PC-3 (cell line): ENCODE measurements around the gene LIF. TPM values are rescaled to one million over a fixed set of nuclear protein-coding genes. Genes with fewer than 3 reads are reported as not detected.

Experiments used
- ATAC-seq: fragments of 200-7000 bp; cut with Tn5 transposase; 2 replicates; pipeline ENCODE4 v1.9.1; 2020; ENCODE audit warnings: mild to moderate bottlenecking, moderate library complexity
- BruUV-seq: library from RNA; stranded (reverse); fragments of 400-500 nt; replicated peaks from 2 replicates; lab custom pipeline; 2021; lab: Mats Ljungman, UMichigan
- CTCF ChIA-PET: fragments of 300-600 bp; sonication (Branson Sonifier 250); formaldehyde crosslinking; loops from one replicate; lab custom pipeline; 2022; ENCODE audit warnings: antibody characterized with exemption; lab: Charles Lee
- POLR2A ChIA-PET: fragments of 300-600 bp; sonication (Branson Sonifier 250); formaldehyde crosslinking; loops from one replicate; lab custom pipeline; 2022; ENCODE audit warnings: antibody characterized with exemption; ENCODE audit not compliant: unreplicated experiment; lab: Charles Lee
- DNase-seq: peaks from one replicate; pipeline ENCODE4 v3.0.0-alpha.2; 2015
- H2AFZ ChIP-seq: fragments of 300-600 bp; sonication (generic); 2 replicates; pipeline ENCODE4 v1.6.0; 2016; ENCODE audit warnings: antibody characterized with exemption, low read length
- H3F3A ChIP-seq: fragments of 300-600 bp; sonication (generic); one replicate; pipeline ENCODE4 v1.6.0; 2017; ENCODE audit warnings: antibody characterized with exemption, low read length, control low read depth, mild to moderate bottlenecking; ENCODE audit not compliant: unreplicated experiment
- H3K27ac ChIP-seq: fragments of 300-600 bp; sonication (generic); 2 replicates; pipeline ENCODE4 v1.5.1; 2016; ENCODE audit warnings: mild to moderate bottlenecking, low read length
- H3K27me3 ChIP-seq: fragments of 300-600 bp; sonication (generic); 2 replicates; pipeline ENCODE4 v1.6.1; 2016; ENCODE audit warnings: low read length, mixed read lengths
- H3K36me3 ChIP-seq: fragments of 300-600 bp; sonication (generic); 2 replicates; pipeline ENCODE4 v1.6.1; 2016; ENCODE audit warnings: low read depth, mixed run types, low read length, mixed read lengths
- H3K4me1 ChIP-seq: fragments of 300-600 bp; sonication (generic); 2 replicates; pipeline ENCODE4 v1.5.1; 2016; ENCODE audit warnings: low read length; ENCODE audit not compliant: insufficient read depth
- H3K4me2 ChIP-seq: fragments of 300-600 bp; sonication (generic); 2 replicates; pipeline ENCODE4 v1.6.0; 2016; ENCODE audit warnings: low read length
- H3K4me3 ChIP-seq: fragments of 300-600 bp; sonication (generic); 2 replicates; pipeline ENCODE4 v1.5.1; 2016; ENCODE audit warnings: mild to moderate bottlenecking, low read length, mixed read lengths
- H3K79me2 ChIP-seq: fragments of 300-600 bp; sonication (generic); 2 replicates; pipeline ENCODE4 v1.6.1; 2017; ENCODE audit warnings: low read length, mixed read lengths
- H3K9ac ChIP-seq: fragments of 300-600 bp; sonication (generic); 2 replicates; pipeline ENCODE4 v1.6.0; 2016; ENCODE audit warnings: mild to moderate bottlenecking, low read length
- H3K9me2 ChIP-seq: fragments of 300-600 bp; sonication (generic); replicated peaks from 2 replicates; pipeline ENCODE4 v1.6.1; 2016; ENCODE audit warnings: mixed run types, low read length, mixed read lengths
- H3K9me3 ChIP-seq: fragments of 300-600 bp; sonication (generic); 2 replicates; pipeline ENCODE4 v1.6.1; 2016; ENCODE audit warnings: low read length, mixed read lengths
- H4K20me1 ChIP-seq: fragments of 300-600 bp; sonication (generic); 2 replicates; pipeline ENCODE4 v1.6.1; 2016; ENCODE audit warnings: low read length, mixed read lengths
- CTCF ChIP-seq: fragments of 300-600 bp; sonication (generic); conservative IDR thresholded peaks from 2 replicates; pipeline ENCODE4 v1.5.1; 2017; ENCODE audit warnings: antibody characterized with exemption, low read depth, mild to moderate bottlenecking, low read length
- EZH2 ChIP-seq: fragments of 300-600 bp; sonication (generic); IDR thresholded peaks from one replicate; pipeline ENCODE4 v1.6.1; 2017; ENCODE audit warnings: antibody characterized with exemption, mild to moderate bottlenecking, low read length; ENCODE audit not compliant: unreplicated experiment
- EZH2phosphoT487 ChIP-seq: fragments of 300-600 bp; sonication (generic); IDR thresholded peaks from 2 replicates; pipeline ENCODE4 v1.6.1; 2018; ENCODE audit warnings: mild to moderate bottlenecking, antibody characterized with exemption, low read length, borderline replicate concordance
- intact Hi-C: fragments of 100-400 bp; cut with micrococcal nuclease; formaldehyde crosslinking; loops from 2 replicates; pipeline ENCODE4 v1.9.0; 2023
- total RNA-seq: library from RNA; depleted of rRNA; stranded (reverse); fragments of >200 nt; gene quantifications from 2 replicates; pipeline ENCODE4 v1.2.3, GENCODE V29; 2014

LIF gene
- total RNA-seq, 1 experiment from 2014 or later: 64.1 TPM

GRCh38 chr22:30280505-30280904 is 33.9 kb upstream of the LIF start:
- Histone ChIP-seq H3K4me2 (no peak overlapping the region), H3K9me3 (no peaks in the 10 kb centered on the region), H3K4me1 (peaks cover 6% of the 10 kb centered on the region; the same call in 1 of the 2 replicates), H3K9ac (no peak overlapping the region), H3F3A (no peaks in the 10 kb centered on the region), H2AFZ (no peak overlapping the region), H3K27me3 (no peaks in the 10 kb centered on the region), H3K27ac (no peak overlapping the region), H3K36me3 (no peaks in the 10 kb centered on the region), H4K20me1 (no peaks in the 10 kb centered on the region), H3K79me2 (no peaks in the 10 kb centered on the region), H3K9me2 (no peaks in the 10 kb centered on the region), H3K4me3 (no peak overlapping the region)
- TF ChIP-seq CTCF (no peak), EZH2phosphoT487 (no peak), EZH2 (no peak)
- DNase-seq: no peak
- ChIA-PET CTCF (no interaction called here), POLR2A (no interaction called here)
- intact Hi-C loops: no loop called here
- ATAC-seq: no peak
- BruUV-seq: no TSS peak

GRCh38 chr22:30279932-30280331 is 33.4 kb upstream of the LIF start:
- H3K9me2 ChIP-seq: no peaks in the 10 kb centered on the region
- ChIA-PET POLR2A (no interaction called here), CTCF (no interaction called here)
- no TSS peak for BruUV-seq
- H2AFZ ChIP-seq: no peak overlapping the region
- no peak overlapping the region for H3K9ac ChIP-seq
- DNase-seq (no peak), ATAC-seq (no peak)
- H3K79me2 ChIP-seq: no peaks in the 10 kb centered on the region
- no peaks in the 10 kb centered on the region for H3K27me3 ChIP-seq
- H3K4me3 ChIP-seq: no peak overlapping the region
- H3K27ac ChIP-seq: no peak overlapping the region
- no peaks in the 10 kb centered on the region for H3K9me3 ChIP-seq
- H3K4me2 ChIP-seq: no peak overlapping the region
- no peaks in the 10 kb centered on the region for H3K36me3 ChIP-seq
- TF ChIP-seq EZH2 (no peak), EZH2phosphoT487 (no peak), CTCF (no peak)
- H4K20me1 ChIP-seq: no peaks in the 10 kb centered on the region
- intact Hi-C loops: no loop called here
- H3K4me1 ChIP-seq: peaks cover 6% of the 10 kb centered on the region; the same call in 1 of the 2 replicates
- no peaks in the 10 kb centered on the region for H3F3A ChIP-seq

- Histone ChIP-seq H4K20me1 (no peaks in the 10 kb centered on the region), H3K9ac (no peak overlapping the region), H3K4me3 (no peak overlapping the region), H3K4me1 (peaks cover 6% of the 10 kb centered on the region; the same call in 1 of the 2 replicates), H3K36me3 (no peaks in the 10 kb centered on the region), H3K27ac (no peak overlapping the region), H3K27me3 (no peaks in the 10 kb centered on the region), H3F3A (no peaks in the 10 kb centered on the region), H2AFZ (no peak overlapping the region), H3K9me2 (no peaks in the 10 kb centered on the region), H3K79me2 (no peaks in the 10 kb centered on the region), H3K4me2 (no peak overlapping the region), H3K9me3 (no peaks in the 10 kb centered on the region)
- ATAC-seq (no peak), DNase-seq (no peak)
- TF ChIP-seq CTCF (no peak), EZH2phosphoT487 (no peak), EZH2 (no peak)
- no TSS peak for BruUV-seq
- ChIA-PET POLR2A (no interaction called here), CTCF (no interaction called here)
- intact Hi-C loops: no loop called here
Observed at GRCh38 chr22:30279046-30279788, 32.7 kb upstream of the LIF start.
